ENCODE results near the gene CCIN. TPM values are rescaled to one million over a fixed set of nuclear protein-coding genes. Genes with fewer than 3 reads are reported as not detected.
"Not testable (repeated sequence)": the region's sequence is repeated elsewhere in the genome, so short reads cannot be mapped to it uniquely, and the experiment has no call there.

Gene CCIN
- total RNA-seq, 2 experiments from 2014 or later, result not detected

DNA sequence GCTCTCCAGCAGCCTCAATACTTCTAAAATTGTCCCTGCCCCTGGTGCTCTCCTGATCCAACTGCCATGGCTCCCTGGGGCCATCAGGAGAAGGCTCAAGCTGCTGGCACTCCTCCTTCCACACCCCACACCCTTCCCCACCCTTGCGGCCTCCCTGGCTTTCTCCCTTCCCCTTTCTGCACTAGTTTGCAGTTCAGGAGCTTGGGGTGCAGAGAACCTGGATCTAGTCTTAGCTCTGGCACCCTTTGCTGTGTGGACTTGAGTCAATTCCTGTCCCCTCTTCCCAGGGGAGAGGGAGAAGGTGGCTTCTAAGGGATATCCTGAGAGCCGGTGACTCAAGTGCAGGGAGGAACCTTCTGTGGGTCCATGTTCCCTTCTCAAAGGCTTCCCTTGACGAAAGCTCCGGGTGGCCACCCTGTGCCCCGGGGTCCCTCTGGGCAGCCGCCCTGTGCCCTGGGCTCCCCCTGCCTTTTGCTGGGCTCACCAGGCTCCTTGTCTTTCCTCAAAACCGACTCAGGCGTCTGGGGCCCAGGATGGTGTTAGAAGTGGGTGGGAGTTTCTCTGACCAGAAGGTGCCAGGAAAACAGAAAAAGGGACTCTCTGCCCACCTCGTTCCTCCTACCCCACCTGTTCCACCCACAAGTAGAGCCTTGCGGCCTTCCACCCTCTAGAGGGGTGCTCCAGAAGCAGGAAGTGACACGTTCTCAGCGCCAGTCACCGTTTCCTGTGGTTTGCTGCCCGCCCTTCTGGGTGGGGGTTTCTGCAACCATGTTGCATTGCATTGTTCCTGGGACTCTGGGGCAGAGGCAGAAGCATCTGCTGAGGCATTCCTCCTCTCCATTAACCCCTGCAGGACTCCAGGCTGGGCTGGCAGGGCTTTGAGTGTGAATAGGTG is 17.6 kb upstream of the CCIN start:
- Mint-ChIP-seq H3K4me1 (ENCODE audit: low read depth) (peaks cover 68% of the 10 kb centered on the region), H3K9me3 (no peaks in the 10 kb centered on the region), H3K27me3 (ENCODE audit: low read depth) (no peaks in the 10 kb centered on the region), H3K4me3 (peak overlapping the region; percentile 80), H3K36me3 (ENCODE audit: low read depth) (peaks cover 8% of the 10 kb centered on the region), H3K27ac (peak overlapping the region; percentile 94)
- CTCF ChIA-PET, result interaction anchor here (1.7 to 3.6 kb wide), 5 partner anchors 8 to 49 kb away, joined by 4 to 20 read pairs (median 10); partner anchors contain the start of gene CLTA
- intact Hi-C loops (cut with micrococcal nuclease), result loop anchor here (1.0 to 2.0 kb wide), 5 partner anchors 8 to 115 kb away; partner anchors contain the start of genes CLTA, GLIPR2 and RECK
- DNase-seq, result peak; percentile 95

DNA sequence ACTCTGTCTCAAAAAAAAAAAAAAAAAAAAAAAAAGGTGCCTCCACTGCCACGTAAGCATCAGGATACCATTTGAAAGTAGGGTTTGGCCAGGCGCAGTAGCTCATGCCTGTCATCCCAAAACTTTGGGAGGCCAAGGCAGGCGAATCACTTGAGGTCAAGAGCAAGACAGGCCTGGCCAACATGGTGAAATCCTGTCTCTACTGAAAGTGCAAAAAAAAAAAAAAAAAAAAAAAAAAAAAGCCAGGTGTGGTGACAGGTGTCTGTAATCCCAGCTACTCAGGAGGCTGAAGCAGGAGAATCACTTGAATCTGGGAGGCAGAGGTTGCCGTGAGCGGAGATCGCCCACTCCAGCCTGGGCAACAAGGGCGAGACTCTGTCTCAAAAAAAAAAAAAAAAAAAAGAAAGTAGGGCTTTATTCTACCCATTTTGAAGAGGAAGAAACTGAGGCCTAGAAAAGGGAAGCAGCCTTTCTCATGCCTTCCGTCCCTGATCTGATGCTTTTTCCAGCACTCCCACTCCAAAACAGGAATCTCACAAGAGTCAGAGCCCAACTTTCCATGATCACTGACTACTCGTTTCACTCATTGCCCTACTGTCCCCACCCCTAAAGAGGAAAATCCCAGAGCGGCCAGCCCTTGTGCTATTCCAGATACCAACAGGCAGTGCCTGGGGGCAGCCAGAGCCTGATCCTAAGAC is 16.3 kb upstream of the CCIN start:
- DNase-seq, result no peak
- no peak overlapping the region for H3K27ac Mint-ChIP-seq
- CTCF ChIA-PET, result interaction anchor here (0.7 to 3.0 kb wide), 3 partner anchors 15 to 1523 kb away, joined by 3 to 20 read pairs (median 10); no protein-coding TSS in a partner anchor
- H3K4me1 Mint-ChIP-seq (ENCODE audit: low read depth), result peaks cover 59% of the 10 kb centered on the region
- intact Hi-C loops (cut with micrococcal nuclease), result loop anchor here (1.0 kb wide), 1 partner anchor 37 kb away; the partner anchor contains the start of gene CLTA
- H3K36me3 Mint-ChIP-seq (ENCODE audit: low read depth), result peaks cover 4% of the 10 kb centered on the region
- no peaks in the 10 kb centered on the region for H3K27me3 Mint-ChIP-seq (ENCODE audit: low read depth)
- no peaks in the 10 kb centered on the region for H3K9me3 Mint-ChIP-seq
- no peak overlapping the region for H3K4me3 Mint-ChIP-seq

- Mint-ChIP-seq H3K27ac (peak overlapping the region; percentile 41), H3K36me3 (ENCODE audit: low read depth) (peaks cover 4% of the 10 kb centered on the region), H3K4me3 (no peak overlapping the region), H3K27me3 (ENCODE audit: low read depth) (no peaks in the 10 kb centered on the region), H3K4me1 (ENCODE audit: low read depth) (peaks cover 53% of the 10 kb centered on the region), H3K9me3 (no peaks in the 10 kb centered on the region)
- intact Hi-C loops (cut with micrococcal nuclease), result no loop called here
- DNase-seq, result no peak
- CTCF ChIA-PET, result no interaction called here
Observed at GRCh38 chr9:36153746-36154145, 15.4 kb upstream of the CCIN start.

GRCh38 chr9:36154331-36154952 is 14.7 kb upstream of the CCIN start:
- no peak overlapping the region for H3K27ac Mint-ChIP-seq

GRCh38 chr9:36156116-36156515 is 13.1 kb upstream of the CCIN start:
- H3K27me3 Mint-ChIP-seq (ENCODE audit: low read depth), result no peaks in the 10 kb centered on the region
- H3K4me3 Mint-ChIP-seq, result no peak overlapping the region
- no peak overlapping the region for H3K27ac Mint-ChIP-seq
- intact Hi-C loops (cut with micrococcal nuclease), result no loop called here
- CTCF ChIA-PET, result interaction anchor here (0.6 to 2.0 kb wide), 5 partner anchors 9 to 173 kb away, joined by 3 to 8 read pairs (median 5); no protein-coding TSS in a partner anchor
- no peaks in the 10 kb centered on the region for H3K9me3 Mint-ChIP-seq
- H3K36me3 Mint-ChIP-seq (ENCODE audit: low read depth), result peaks cover 6% of the 10 kb centered on the region
- H3K4me1 Mint-ChIP-seq (ENCODE audit: low read depth), result peaks cover 31% of the 10 kb centered on the region
- no peak for DNase-seq

More at GRCh38 chr9:36154331-36154952, 14.7 kb upstream of the CCIN start:
- intact Hi-C loops (cut with micrococcal nuclease), result no loop called here
- Mint-ChIP-seq H3K4me3 (no peak overlapping the region), H3K9me3 (no peaks in the 10 kb centered on the region), H3K27me3 (ENCODE audit: low read depth) (no peaks in the 10 kb centered on the region), H3K4me1 (ENCODE audit: low read depth) (peaks cover 48% of the 10 kb centered on the region), H3K36me3 (ENCODE audit: low read depth) (peaks cover 4% of the 10 kb centered on the region)
- no peak for DNase-seq
- CTCF ChIA-PET, result interaction anchor here (0.9 to 2.0 kb wide), 2 partner anchors 11 to 51 kb away, joined by 3 to 8 read pairs; no protein-coding TSS in a partner anchor

- Mint-ChIP-seq H3K4me3 (no peak overlapping the region), H3K27ac (no peak overlapping the region)
- intact Hi-C loops (cut with micrococcal nuclease), result no loop called here
Observed at GRCh38 chr9:36158122-36158521, 11.1 kb upstream of the CCIN start.

GRCh38 chr9:36158917-36159316 is 10.3 kb upstream of the CCIN start:
- H3K36me3 Mint-ChIP-seq (ENCODE audit: low read depth), result peaks cover 6% of the 10 kb centered on the region
- CTCF ChIA-PET, result interaction anchor here (0.6 to 1.1 kb wide), 4 partner anchors 41 to 1336 kb away, joined by 3 to 7 read pairs (median 4); no protein-coding TSS in a partner anchor
- H3K9me3 Mint-ChIP-seq, result no peaks in the 10 kb centered on the region
- no peaks in the 10 kb centered on the region for H3K27me3 Mint-ChIP-seq (ENCODE audit: low read depth)
- DNase-seq, result no peak
- H3K27ac Mint-ChIP-seq, result no peak overlapping the region
- intact Hi-C loops (cut with micrococcal nuclease), result no loop called here
- no peak overlapping the region for H3K4me3 Mint-ChIP-seq
- peaks cover 11% of the 10 kb centered on the region for H3K4me1 Mint-ChIP-seq (ENCODE audit: low read depth)

More at GRCh38 chr9:36158122-36158521, 11.1 kb upstream of the CCIN start:
- Mint-ChIP-seq H3K36me3 (ENCODE audit: low read depth) (peaks cover 6% of the 10 kb centered on the region), H3K4me1 (ENCODE audit: low read depth) (peaks cover 18% of the 10 kb centered on the region), H3K9me3 (no peaks in the 10 kb centered on the region), H3K27me3 (ENCODE audit: low read depth) (no peaks in the 10 kb centered on the region)
- DNase-seq, result no peak
- CTCF ChIA-PET, result interaction anchor here (1.1 kb wide), 1 partner anchor 50 kb away, joined by 4 read pairs; no protein-coding TSS in a partner anchor

- intact Hi-C loops (cut with micrococcal nuclease); H3K4me1 Mint-ChIP-seq (ENCODE audit: low read depth); H3K36me3 Mint-ChIP-seq (ENCODE audit: low read depth); H3K27me3 Mint-ChIP-seq (ENCODE audit: low read depth); DNase-seq; H3K4me3 Mint-ChIP-seq; H3K27ac Mint-ChIP-seq; H3K9me3 Mint-ChIP-seq: not testable (repeated sequence)
- CTCF ChIA-PET, result interaction anchor here (0.7 to 1.1 kb wide), 3 partner anchors 56 to 1336 kb away, joined by 3 to 7 read pairs (median 3); no protein-coding TSS in a partner anchor
Observed at GRCh38 chr9:36159509-36159908, 9.7 kb upstream of the CCIN start.

GRCh38 chr9:36160126-36160525 is 9.1 kb upstream of the CCIN start:
- H3K9me3 Mint-ChIP-seq; H3K4me1 Mint-ChIP-seq (ENCODE audit: low read depth); H3K36me3 Mint-ChIP-seq (ENCODE audit: low read depth); H3K27ac Mint-ChIP-seq; DNase-seq; H3K4me3 Mint-ChIP-seq; intact Hi-C loops (cut with micrococcal nuclease); H3K27me3 Mint-ChIP-seq (ENCODE audit: low read depth): not testable (repeated sequence)
- CTCF ChIA-PET, result interaction anchor here (0.6 to 0.8 kb wide), 2 partner anchors 57 to 154 kb away, joined by 3 read pairs; no protein-coding TSS in a partner anchor

DNA sequence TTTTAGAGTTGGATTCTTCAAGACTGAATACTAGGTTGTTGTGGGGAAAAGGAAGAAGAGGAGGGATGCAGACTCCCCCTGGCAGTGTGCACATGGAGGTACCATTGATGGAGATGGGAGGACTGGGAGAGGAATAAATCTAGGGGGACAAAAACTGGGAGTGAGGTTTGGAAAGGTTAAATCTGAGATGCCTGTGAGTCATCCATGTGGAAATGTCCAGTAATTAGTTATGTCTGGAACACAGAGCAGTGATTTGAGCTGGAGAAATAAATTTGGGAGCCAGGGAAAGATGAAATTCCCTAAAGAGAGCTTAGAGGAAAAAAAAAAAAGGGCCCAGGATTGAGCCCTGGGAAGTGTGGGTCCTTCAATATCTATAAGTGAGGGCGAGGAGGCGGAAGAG is 8.0 kb upstream of the CCIN start:
- H3K36me3 Mint-ChIP-seq (ENCODE audit: low read depth), result peaks cover 6% of the 10 kb centered on the region
- no peak for DNase-seq
- peaks cover 2% of the 10 kb centered on the region for H3K4me1 Mint-ChIP-seq (ENCODE audit: low read depth)
- H3K27ac Mint-ChIP-seq, result no peak overlapping the region
- intact Hi-C loops (cut with micrococcal nuclease), result no loop called here
- no peak overlapping the region for H3K4me3 Mint-ChIP-seq
- no peaks in the 10 kb centered on the region for H3K9me3 Mint-ChIP-seq
- CTCF ChIA-PET, result interaction anchor here (1.5 to 1.8 kb wide), 2 partner anchors 56 to 58 kb away, joined by 3 to 15 read pairs; no protein-coding TSS in a partner anchor
- no peaks in the 10 kb centered on the region for H3K27me3 Mint-ChIP-seq (ENCODE audit: low read depth)

- CTCF ChIA-PET, result interaction anchor here (1.5 to 10.8 kb wide), 3 partner anchors 57 to 61 kb away, joined by 3 to 283 read pairs (median 15); no protein-coding TSS in a partner anchor
- H3K4me1 Mint-ChIP-seq (ENCODE audit: low read depth), result peaks cover 5% of the 10 kb centered on the region
- H3K36me3 Mint-ChIP-seq (ENCODE audit: low read depth), result peaks cover 1% of the 10 kb centered on the region
- DNase-seq, result no peak
- H3K9me3 Mint-ChIP-seq, result no peaks in the 10 kb centered on the region
- H3K27ac Mint-ChIP-seq, result no peak overlapping the region
- H3K27me3 Mint-ChIP-seq (ENCODE audit: low read depth), result no peaks in the 10 kb centered on the region
- H3K4me3 Mint-ChIP-seq, result no peak overlapping the region
- intact Hi-C loops (cut with micrococcal nuclease), result no loop called here
Observed at GRCh38 chr9:36162211-36162738, 6.9 kb upstream of the CCIN start.
